Natural killer cell (primary cell): ENCODE results near the gene MAGOH. TPM values are rescaled to one million over a fixed set of nuclear protein-coding genes. Genes with fewer than 3 reads are reported as not detected.

Experiments
- ATAC-seq, 3 donors: fragments of 150-1000 bp in 2 of 3; fragments of 200-7000 bp in 1 of 3; cut with Tn5 transposase; 1 replicate in 1 of 3; 2 replicates in 2 of 3; pipeline ENCODE4 v1.10.0; 2021; ENCODE audit warnings: mild to moderate bottlenecking in 2 of 3, moderate library complexity in 2 of 3
- DNase-seq, 2 donors: peaks; one replicate each; pipeline versions ENCODE4 v3.0.0 to v3.0.0-alpha.2; 2013 to 2021; ENCODE audit warnings: mixed read lengths in 1 of 2
- H3K27ac ChIP-seq: one replicate; pipeline ENCODE4 v1.5.1; 2013; ENCODE audit warnings: mild to moderate bottlenecking, low read length
- H3K27me3 ChIP-seq: one replicate; pipeline ENCODE4 v1.6.1; 2013; ENCODE audit warnings: low read length; ENCODE audit not compliant: control insufficient read depth, insufficient read depth
- H3K36me3 ChIP-seq: one replicate; pipeline ENCODE4 v1.6.1; 2013; ENCODE audit warnings: low read length; ENCODE audit not compliant: control insufficient read depth, insufficient read depth
- H3K4me1 ChIP-seq: one replicate; pipeline ENCODE4 v1.6.1; 2013; ENCODE audit warnings: low read length; ENCODE audit not compliant: control insufficient read depth, insufficient read depth
- H3K4me3 ChIP-seq: one replicate; pipeline ENCODE4 v1.5.1; 2013; ENCODE audit warnings: low read length
- H3K9me3 ChIP-seq: one replicate; pipeline ENCODE4 v1.6.1; 2013; ENCODE audit warnings: low read length; ENCODE audit not compliant: control insufficient read depth, insufficient read depth
- H3K27ac Mint-ChIP-seq, 2 donors: one replicate each; pipeline ENCODE4 v1.8.0; 2022; ENCODE audit warnings: mild to moderate bottlenecking in 2 of 2, mixed read lengths in 2 of 2, moderate library complexity in 1 of 2
- H3K27me3 Mint-ChIP-seq, 2 donors: one replicate each; pipeline ENCODE4 v1.8.0; 2022; ENCODE audit warnings: low read depth in 2 of 2, mixed read lengths in 2 of 2
- H3K36me3 Mint-ChIP-seq: one replicate; pipeline ENCODE4 v1.8.0; 2022; ENCODE audit warnings: mixed read lengths
- H3K4me1 Mint-ChIP-seq, 2 donors: one replicate each; pipeline ENCODE4 v1.8.0; 2022; ENCODE audit warnings: mixed read lengths in 2 of 2
- H3K4me3 Mint-ChIP-seq: one replicate; pipeline ENCODE4 v1.8.0; 2022; ENCODE audit warnings: mild to moderate bottlenecking, moderate library complexity, mixed read lengths
- H3K9me3 Mint-ChIP-seq, 2 donors: one replicate each; pipeline ENCODE4 v1.8.0; 2022; ENCODE audit warnings: mixed read lengths in 2 of 2
- CTCF ChIP-seq: fragments of 200-600 bp; IDR thresholded peaks from one replicate; pipeline ENCODE4 v1.8.0; 2022; ENCODE audit warnings: antibody characterized with exemption
- WGBS: methylation state at CpG from one replicate; pipeline ENCODE4 v1.1.7; 2013; ENCODE audit warnings: missing lambda C conversion rate; ENCODE audit not compliant: insufficient coverage; 5-methylcytosine and 5-hydroxymethylcytosine counted together
- intact Hi-C: fragments of 100-400 bp; cut with micrococcal nuclease; formaldehyde crosslinking; loops from one replicate; pipeline ENCODE4 v1.14.2; 2022
- total RNA-seq, 4 donors: library from RNA; stranded (reverse); fragments of 120-200 nt in 1 of 4; gene quantifications; one replicate each; pipeline versions ENCODE4 v1.2.3 to v1.2.4, GENCODE V29; 2013 to 2022

Gene MAGOH
- total RNA-seq, 3 donors from 2014 or later (not counting 1 experiment from before 2014, with no cell fraction given) = 48.6 to 70.4 (median 69.2) TPM

DNA sequence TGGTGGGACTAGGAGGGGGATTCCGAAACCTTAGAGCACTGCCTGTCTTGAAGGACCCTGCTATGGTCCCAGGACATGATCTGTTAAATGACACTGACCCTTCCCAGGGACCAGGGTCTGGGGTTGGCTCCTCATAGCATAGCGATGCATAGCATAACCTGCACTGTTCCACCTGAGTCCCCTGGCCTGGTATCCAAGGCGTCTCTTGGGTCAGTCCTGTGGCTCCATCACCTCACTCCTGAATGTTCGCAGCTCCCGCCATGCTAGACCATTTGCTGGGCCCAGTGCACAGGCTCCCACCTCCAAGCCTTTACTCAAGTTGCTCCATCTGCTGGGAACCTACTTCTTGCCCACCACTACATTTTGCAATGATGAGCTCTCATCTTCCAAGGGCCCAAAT lies 39.0 kb upstream of the MAGOH start:
- peaks cover 6% of the 10 kb centered on the region for H3K36me3 ChIP-seq
- intact Hi-C loops = loop anchor here (5.0 kb wide), 1 partner anchor 195 kb away; no protein-coding TSS in a partner anchor
- DNase-seq (no peak), ATAC-seq (no peak)
- no peak for TF ChIP-seq CTCF
- Mint-ChIP-seq H3K27me3 (no peaks in the 10 kb centered on the region), H3K36me3 (no peaks in the 10 kb centered on the region), H3K9me3 (no peaks in the 10 kb centered on the region), H3K4me1 (peaks cover 5 to 6% of the 10 kb centered on the region in 2 donors), H3K4me3 (no peak overlapping the region), H3K27ac (no peak overlapping the region)
- no peaks in the 10 kb centered on the region for H3K4me1 ChIP-seq
- no peaks in the 10 kb centered on the region for H3K27me3 ChIP-seq
- no peaks in the 10 kb centered on the region for H3K9me3 ChIP-seq
- no peak overlapping the region for H3K4me3 ChIP-seq
- H3K27ac ChIP-seq = no peak overlapping the region
- 98% methylated on average over 5 of the region's 5 CpGs for WGBS

DNA sequence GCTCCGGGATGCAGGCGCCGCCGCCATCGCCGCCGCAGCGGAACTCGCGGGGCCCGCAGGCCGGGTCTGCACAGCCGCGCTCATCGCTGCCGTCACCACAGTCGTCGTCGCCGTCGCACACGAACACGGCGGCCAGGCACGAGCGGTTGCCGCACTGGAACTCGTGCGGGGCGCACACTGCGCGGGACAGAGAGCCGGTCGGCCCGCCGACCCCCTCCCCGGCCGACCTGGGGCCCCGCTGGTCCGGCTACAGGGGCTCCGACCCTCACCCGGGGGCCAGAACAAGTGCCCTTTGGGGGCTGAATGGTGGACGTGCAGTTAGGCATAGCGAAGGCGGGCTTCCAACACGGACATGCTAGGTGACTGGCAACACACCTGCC lies 38.6 kb upstream of the MAGOH start:
- intact Hi-C loops = loop anchor here (5.0 kb wide), 1 partner anchor 195 kb away; no protein-coding TSS in a partner anchor
- H3K4me1 ChIP-seq = no peaks in the 10 kb centered on the region
- no peak for TF ChIP-seq CTCF
- Mint-ChIP-seq H3K27me3 (no peaks in the 10 kb centered on the region), H3K27ac (no peak overlapping the region), H3K9me3 (no peaks in the 10 kb centered on the region), H3K4me1 (peaks cover 3 to 6% of the 10 kb centered on the region in 2 donors), H3K36me3 (no peaks in the 10 kb centered on the region), H3K4me3 (no peak overlapping the region)
- 96% methylated on average over 46 of the region's 46 CpGs for WGBS
- H3K4me3 ChIP-seq = no peak overlapping the region
- no peaks in the 10 kb centered on the region for H3K9me3 ChIP-seq
- no peak for DNase-seq
- H3K27me3 ChIP-seq = no peaks in the 10 kb centered on the region
- ATAC-seq = no peak
- no peak overlapping the region for H3K27ac ChIP-seq
- peaks cover 6% of the 10 kb centered on the region for H3K36me3 ChIP-seq

- no peak overlapping the region for H3K27ac Mint-ChIP-seq
Observed at GRCh38 chr1:53276153-53276901, 38.0 kb upstream of the MAGOH start.

More at GRCh38 chr1:53276153-53276901, 38.0 kb upstream of the MAGOH start:
- H3K36me3 ChIP-seq = peaks cover 6% of the 10 kb centered on the region
- Mint-ChIP-seq H3K4me3 (no peak overlapping the region), H3K36me3 (no peaks in the 10 kb centered on the region), H3K9me3 (no peaks in the 10 kb centered on the region), H3K4me1 (peaks cover 0 to 6% of the 10 kb centered on the region in 2 donors), H3K27me3 (no peaks in the 10 kb centered on the region)
- no peaks in the 10 kb centered on the region for H3K4me1 ChIP-seq
- H3K27ac ChIP-seq = no peak overlapping the region
- H3K9me3 ChIP-seq = no peaks in the 10 kb centered on the region
- ATAC-seq (no peak), DNase-seq (no peak)
- intact Hi-C loops = loop anchor here (5.0 kb wide), 1 partner anchor 196 kb away; no protein-coding TSS in a partner anchor
- no peak for TF ChIP-seq CTCF
- WGBS = 98% methylated on average over 48 of the region's 48 CpGs
- H3K27me3 ChIP-seq = no peaks in the 10 kb centered on the region
- H3K4me3 ChIP-seq = no peak overlapping the region
